ENCODE results near the gene LAMC2.

LAMC2 gene

GRCh38 chr1:183222909-183223308 lies 36.8 kb downstream of the LAMC2 start:
- no peaks in the 10 kb centered on the region for H3K9me3 ChIP-seq (ENCODE audit: severe bottlenecking)
- ATAC-seq (ENCODE audit: low read depth) (no peak), DNase-seq (ENCODE audit: low spot score) (no peak)
- H3K4me1 ChIP-seq (ENCODE audit: insufficient read depth, poor library complexity, severe bottlenecking) = peaks cover 3% of the 10 kb centered on the region
- TF ChIP-seq CTCF (IDR thresholded peaks at IDR 0.05; ENCODE audit: poor library complexity, severe bottlenecking) = no peak
- H3K27me3 ChIP-seq (ENCODE audit: insufficient read depth, poor library complexity, severe bottlenecking) = no peaks in the 10 kb centered on the region
- no peak overlapping the region for H3K4me3 ChIP-seq (ENCODE audit: severe bottlenecking)
- peaks cover 100% of the 10 kb centered on the region for H3K36me3 ChIP-seq (ENCODE audit: low read depth)
- H3K27ac ChIP-seq (ENCODE audit: poor library complexity, severe bottlenecking) = peak overlapping the region; percentile 14

GRCh38 chr1:183223467-183223866 lies 37.4 kb downstream of the LAMC2 start:
- TF ChIP-seq CTCF (IDR thresholded peaks at IDR 0.05; ENCODE audit: poor library complexity, severe bottlenecking) = no peak
- no peak overlapping the region for H3K4me3 ChIP-seq (ENCODE audit: severe bottlenecking)
- peaks cover 100% of the 10 kb centered on the region for H3K36me3 ChIP-seq (ENCODE audit: low read depth)
- H3K4me1 ChIP-seq (ENCODE audit: insufficient read depth, poor library complexity, severe bottlenecking) = peaks cover 3% of the 10 kb centered on the region
- ATAC-seq (ENCODE audit: low read depth) = no peak
- H3K9me3 ChIP-seq (ENCODE audit: severe bottlenecking) = no peaks in the 10 kb centered on the region
- no peaks in the 10 kb centered on the region for H3K27me3 ChIP-seq (ENCODE audit: insufficient read depth, poor library complexity, severe bottlenecking)
- H3K27ac ChIP-seq (ENCODE audit: poor library complexity, severe bottlenecking) = peak overlapping the region; percentile 14
- no peak for DNase-seq (ENCODE audit: low spot score)

GRCh38 chr1:183226361-183226760 lies 40.3 kb downstream of the LAMC2 start:
- DNase-seq (ENCODE audit: low spot score) (no peak), ATAC-seq (ENCODE audit: low read depth) (no peak)
- H3K4me1 ChIP-seq (ENCODE audit: insufficient read depth, poor library complexity, severe bottlenecking) = peaks cover 19% of the 10 kb centered on the region
- TF ChIP-seq CTCF (IDR thresholded peaks at IDR 0.05; ENCODE audit: poor library complexity, severe bottlenecking) = no peak
- peak overlapping the region; percentile 72 for H3K27ac ChIP-seq (ENCODE audit: poor library complexity, severe bottlenecking)
- H3K9me3 ChIP-seq (ENCODE audit: severe bottlenecking) = no peaks in the 10 kb centered on the region
- H3K4me3 ChIP-seq (ENCODE audit: severe bottlenecking) = no peak overlapping the region
- no peaks in the 10 kb centered on the region for H3K27me3 ChIP-seq (ENCODE audit: insufficient read depth, poor library complexity, severe bottlenecking)
- H3K36me3 ChIP-seq (ENCODE audit: low read depth) = peaks cover 99% of the 10 kb centered on the region

GRCh38 chr1:183226963-183227362 lies 40.9 kb downstream of the LAMC2 start:
- Histone ChIP-seq H3K27ac (ENCODE audit: poor library complexity, severe bottlenecking) (peak overlapping the region; percentile 72), H3K9me3 (ENCODE audit: severe bottlenecking) (no peaks in the 10 kb centered on the region), H3K4me3 (ENCODE audit: severe bottlenecking) (no peak overlapping the region), H3K36me3 (ENCODE audit: low read depth) (peaks cover 99% of the 10 kb centered on the region), H3K4me1 (ENCODE audit: insufficient read depth, poor library complexity, severe bottlenecking) (peaks cover 22% of the 10 kb centered on the region), H3K27me3 (ENCODE audit: insufficient read depth, poor library complexity, severe bottlenecking) (no peaks in the 10 kb centered on the region)
- ATAC-seq (ENCODE audit: low read depth) (no peak), DNase-seq (ENCODE audit: low spot score) (no peak)
- no peak for TF ChIP-seq CTCF (IDR thresholded peaks at IDR 0.05; ENCODE audit: poor library complexity, severe bottlenecking)

- Histone ChIP-seq H3K27me3 (ENCODE audit: insufficient read depth, poor library complexity, severe bottlenecking) (no peaks in the 10 kb centered on the region), H3K36me3 (ENCODE audit: low read depth) (peaks cover 99% of the 10 kb centered on the region), H3K9me3 (ENCODE audit: severe bottlenecking) (no peaks in the 10 kb centered on the region), H3K27ac (ENCODE audit: poor library complexity, severe bottlenecking) (peak overlapping the region; percentile 72), H3K4me1 (ENCODE audit: insufficient read depth, poor library complexity, severe bottlenecking) (peaks cover 22% of the 10 kb centered on the region), H3K4me3 (ENCODE audit: severe bottlenecking) (no peak overlapping the region)
- ATAC-seq (ENCODE audit: low read depth) (0 out of 3 replicates have a peak, but pooled peaks have one; percentile 22), DNase-seq (ENCODE audit: low spot score) (no peak)
- TF ChIP-seq CTCF (IDR thresholded peaks at IDR 0.05; ENCODE audit: poor library complexity, severe bottlenecking) = peak; percentile 53
Measured at GRCh38 chr1:183227422-183228346, 41.6 kb downstream of the LAMC2 start.

All from RWPE2 (cell line).